H9 (cell line): Measurements from ENCODE around the gene CHPF. TPM values are rescaled to one million over a fixed set of nuclear protein-coding genes. Genes with fewer than 3 reads are reported as not detected.

Experiments
- DNase-seq: peaks from one replicate; pipeline ENCODE4 v3.0.0-alpha.2; 2017
- H2AFZ ChIP-seq: one replicate; pipeline ENCODE4 v1.6.1; 2013; ENCODE audit warnings: mild to moderate bottlenecking, low read length, control low read depth, moderate library complexity
- H2AK5ac ChIP-seq: 2 replicates; pipeline ENCODE4 v1.6.1; 2013; ENCODE audit warnings: low read length, control low read depth, mixed read lengths; ENCODE audit not compliant: insufficient read length
- H2BK120ac ChIP-seq: one replicate; pipeline ENCODE4 v1.6.1; 2013; ENCODE audit warnings: low read depth, mild to moderate bottlenecking, low read length, control low read depth, inconsistent platforms; ENCODE audit not compliant: poor library complexity, severe bottlenecking
- H2BK12ac ChIP-seq: 2 replicates; pipeline ENCODE4 v1.6.1; 2013; ENCODE audit warnings: low read length, control low read depth, mixed read lengths, low read depth; ENCODE audit not compliant: insufficient read length
- H2BK15ac ChIP-seq: 2 replicates; pipeline ENCODE4 v1.6.1; 2013; ENCODE audit warnings: low read depth, low read length, control low read depth
- H2BK20ac ChIP-seq: one replicate; pipeline ENCODE4 v1.6.1; 2013; ENCODE audit warnings: low read depth, mild to moderate bottlenecking, low read length, control low read depth, inconsistent platforms; ENCODE audit not compliant: poor library complexity, severe bottlenecking
- H2BK5ac ChIP-seq: 2 replicates; pipeline ENCODE4 v1.6.1; 2013; ENCODE audit warnings: low read length, control low read depth, mixed read lengths; ENCODE audit not compliant: insufficient read length
- H3K14ac ChIP-seq: 2 replicates; pipeline ENCODE4 v1.6.1; 2013; ENCODE audit warnings: low read length, control low read depth; ENCODE audit not compliant: insufficient read depth
- H3K18ac ChIP-seq: 2 replicates; pipeline ENCODE4 v1.6.1; 2013; ENCODE audit warnings: low read depth, mild to moderate bottlenecking, mixed read lengths, low read length, control low read depth; ENCODE audit not compliant: insufficient read length
- H3K23ac ChIP-seq: 2 replicates; pipeline ENCODE4 v1.6.1; 2013; ENCODE audit warnings: low read length, control low read depth, mixed read lengths, low read depth; ENCODE audit not compliant: insufficient read length
- H3K23me2 ChIP-seq: 2 replicates; pipeline ENCODE4 v1.6.1; 2013; ENCODE audit warnings: low read depth, mild to moderate bottlenecking, mixed read lengths, low read length, control low read depth; ENCODE audit not compliant: insufficient read length, poor library complexity, severe bottlenecking
- H3K27ac ChIP-seq: 2 replicates; pipeline ENCODE4 v1.5.1; 2013; ENCODE audit warnings: low read length, control low read depth, mixed read lengths, low read depth; ENCODE audit not compliant: insufficient read length
- H3K27me3 ChIP-seq: 2 replicates; pipeline ENCODE4 v1.6.1; 2013; ENCODE audit warnings: low read length, control low read depth, inconsistent platforms; ENCODE audit not compliant: insufficient read depth
- H3K4ac ChIP-seq: 2 replicates; pipeline ENCODE4 v1.6.1; 2013; ENCODE audit warnings: low read depth, mild to moderate bottlenecking, control low read depth, inconsistent platforms, low read length, moderate library complexity
- H3K4me1 ChIP-seq: 2 replicates; pipeline ENCODE4 v1.6.1; 2013; ENCODE audit warnings: low read length, control low read depth, inconsistent platforms; ENCODE audit not compliant: insufficient read depth
- H3K4me2 ChIP-seq: 2 replicates; pipeline ENCODE4 v1.6.1; 2013; ENCODE audit warnings: low read length, control low read depth, mixed read lengths; ENCODE audit not compliant: insufficient read length, insufficient read depth
- H3K56ac ChIP-seq: 2 replicates; pipeline ENCODE4 v1.6.1; 2013; ENCODE audit warnings: low read depth, mild to moderate bottlenecking, mixed read lengths, low read length, control low read depth; ENCODE audit not compliant: insufficient read length
- H3K79me1 ChIP-seq: 2 replicates; pipeline ENCODE4 v1.6.1; 2013; ENCODE audit warnings: low read depth, mild to moderate bottlenecking, moderate library complexity, low read length, control low read depth, inconsistent platforms; ENCODE audit not compliant: insufficient read depth, poor library complexity, severe bottlenecking
- H3K79me2 ChIP-seq: 2 replicates; pipeline ENCODE4 v1.6.1; 2013; ENCODE audit warnings: low read length, control low read depth, inconsistent platforms; ENCODE audit not compliant: insufficient read depth
- H3K9ac ChIP-seq: 2 replicates; pipeline ENCODE4 v1.6.1; 2013; ENCODE audit warnings: low read length, control low read depth, mixed read lengths; ENCODE audit not compliant: insufficient read length; ENCODE audit errors: extremely low read depth
- H3K9me3 ChIP-seq: one replicate; pipeline ENCODE4 v1.6.1; 2013; ENCODE audit warnings: low read depth, low read length, inconsistent platforms; ENCODE audit not compliant: control insufficient read depth
- H3T11ph ChIP-seq: one replicate; pipeline ENCODE4 v1.6.1; 2013; ENCODE audit warnings: mild to moderate bottlenecking, low read length, control low read depth, inconsistent platforms
- H4K20me1 ChIP-seq: one replicate; pipeline ENCODE4 v1.6.1; 2013; ENCODE audit not compliant: control insufficient read depth, insufficient read length, insufficient read depth
- H4K5ac ChIP-seq: 2 replicates; pipeline ENCODE4 v1.6.1; 2013; ENCODE audit warnings: low read depth, mild to moderate bottlenecking, mixed read lengths, low read length, control low read depth; ENCODE audit not compliant: insufficient read length
- H4K8ac ChIP-seq: replicated peaks from 2 replicates; pipeline ENCODE4 v1.6.1; 2013; ENCODE audit warnings: low read length, control low read depth, mixed read lengths, low read depth; ENCODE audit not compliant: insufficient read length
- H4K91ac ChIP-seq: 2 replicates; pipeline ENCODE4 v1.6.1; 2013; ENCODE audit warnings: low read depth, mild to moderate bottlenecking, moderate library complexity, mixed read lengths, low read length, control low read depth; ENCODE audit not compliant: insufficient read length
- H3K27ac Mint-ChIP-seq, 3 experiments: 2 replicates in 2 of 3; 3 replicates in 1 of 3; pipeline ENCODE4 v1.8.0; 2020 to 2021; ENCODE audit warnings: mixed read lengths in 3 of 3, mild to moderate bottlenecking in 1 of 3, moderate library complexity in 1 of 3
- H3K27me3 Mint-ChIP-seq: 2 replicates; pipeline ENCODE4 v1.8.0; 2021; ENCODE audit warnings: low read depth, mild to moderate bottlenecking, moderate library complexity, mixed read lengths
- H3K36me3 Mint-ChIP-seq, 3 experiments: 2 replicates in 2 of 3; 3 replicates in 1 of 3; pipeline ENCODE4 v1.8.0; 2020 to 2021; ENCODE audit warnings: low read depth in 3 of 3, mixed read lengths in 3 of 3; ENCODE audit not compliant: insufficient read depth in 1 of 3
- H3K4me1 Mint-ChIP-seq, 2 experiments: 2 replicates each; pipeline ENCODE4 v1.8.0; 2020; ENCODE audit warnings: mixed read lengths in 2 of 2
- H3K4me3 Mint-ChIP-seq, 2 experiments: 2 replicates in 1 of 2; 3 replicates in 1 of 2; pipeline ENCODE4 v1.8.0; 2020 to 2021; ENCODE audit warnings: mild to moderate bottlenecking in 2 of 2, mixed read lengths in 2 of 2, moderate library complexity in 1 of 2
- H3K9me3 Mint-ChIP-seq, 2 experiments: 2 replicates in 1 of 2; 3 replicates in 1 of 2; pipeline ENCODE4 v1.8.0; 2020; ENCODE audit warnings: mild to moderate bottlenecking in 2 of 2, mixed read lengths in 2 of 2, moderate library complexity in 1 of 2
- CTCF ChIP-seq: fragments of 200-600 bp; sonication (generic); conservative IDR thresholded peaks from 3 replicates; pipeline ENCODE4 v1.8.0; 2021; ENCODE audit warnings: antibody characterized with exemption, mild to moderate bottlenecking
- WGBS: extraction: QIAGEN DNeasy Blood & Tissue Kit; methylation state at CpG from one replicate; pipeline ENCODE4 v1.1.7; 2013; ENCODE audit warnings: missing lambda C conversion rate, low lambda C conversion rate, mixed read lengths; ENCODE audit not compliant: insufficient read length; ENCODE audit errors: extremely low coverage; 5-methylcytosine and 5-hydroxymethylcytosine counted together
- total RNA-seq: library from RNA; stranded (reverse); gene quantifications from 2 replicates; pipeline ENCODE4 v1.2.1, GENCODE V29; 2021

The CHPF gene
- total RNA-seq, 1 experiment from 2014 or later, result 46.5 TPM

GRCh38 chr2:219527472-219527871 is 16.1 kb downstream of the CHPF start:
- DNase-seq, result no peak
- H2BK120ac ChIP-seq, result no peak overlapping the region
- H3K27ac Mint-ChIP-seq, result no peak overlapping the region
- H3K36me3 Mint-ChIP-seq, result no peaks in the 10 kb centered on the region
- no peak overlapping the region for H4K91ac ChIP-seq
- no peaks in the 10 kb centered on the region; the same call in 1 of the 2 replicates for H3K27me3 ChIP-seq
- H2BK12ac ChIP-seq, result no peak overlapping the region
- no peak overlapping the region for H3T11ph ChIP-seq
- no peak overlapping the region for H4K5ac ChIP-seq
- no peak overlapping the region for H2BK5ac ChIP-seq
- no peaks in the 10 kb centered on the region for H3K9me3 ChIP-seq
- peaks cover 41 to 51% of the 10 kb centered on the region in 2 experiments for H3K4me1 Mint-ChIP-seq
- no peak overlapping the region for H4K8ac ChIP-seq
- no peaks in the 10 kb centered on the region for H3K79me2 ChIP-seq
- no peak overlapping the region for H2AFZ ChIP-seq
- H3K14ac ChIP-seq, result no peak overlapping the region
- no peak overlapping the region for H3K27ac ChIP-seq
- no peak overlapping the region for H3K4ac ChIP-seq
- H3K18ac ChIP-seq, result no peak overlapping the region
- H3K9ac ChIP-seq, result no peak overlapping the region
- no peak overlapping the region for H3K4me2 ChIP-seq
- no peak overlapping the region for H2BK15ac ChIP-seq
- peaks cover 67% of the 10 kb centered on the region for H3K27me3 Mint-ChIP-seq
- no peak overlapping the region for H3K56ac ChIP-seq
- H2BK20ac ChIP-seq, result no peak overlapping the region
- no peaks in the 10 kb centered on the region; a peak in 1 of 5 replicates for H3K9me3 Mint-ChIP-seq
- no peak overlapping the region for H3K23ac ChIP-seq
- no peak for TF ChIP-seq CTCF
- no CpG with 5 or more reads among the region's 5 CpGs for WGBS
- H4K20me1 ChIP-seq, result no peaks in the 10 kb centered on the region
- no peak overlapping the region for H3K4me3 Mint-ChIP-seq
- H3K79me1 ChIP-seq, result no peaks in the 10 kb centered on the region
- no peak overlapping the region for H2AK5ac ChIP-seq
- H3K4me1 ChIP-seq, result peaks cover 3% of the 10 kb centered on the region; the same call in 1 of the 2 replicates
- peaks cover 7% of the 10 kb centered on the region for H3K23me2 ChIP-seq
